Activated effector memory CD4-positive, alpha-beta T cell treated with Interleukin-2 at 50 U/mL for 16 hours (primary cell): ENCODE data around the gene CLEC2L.

Source experiments
- DNase-seq: peaks from one replicate; pipeline ENCODE4 v3.0.0-alpha.2; 2020

Gene CLEC2L

DNA sequence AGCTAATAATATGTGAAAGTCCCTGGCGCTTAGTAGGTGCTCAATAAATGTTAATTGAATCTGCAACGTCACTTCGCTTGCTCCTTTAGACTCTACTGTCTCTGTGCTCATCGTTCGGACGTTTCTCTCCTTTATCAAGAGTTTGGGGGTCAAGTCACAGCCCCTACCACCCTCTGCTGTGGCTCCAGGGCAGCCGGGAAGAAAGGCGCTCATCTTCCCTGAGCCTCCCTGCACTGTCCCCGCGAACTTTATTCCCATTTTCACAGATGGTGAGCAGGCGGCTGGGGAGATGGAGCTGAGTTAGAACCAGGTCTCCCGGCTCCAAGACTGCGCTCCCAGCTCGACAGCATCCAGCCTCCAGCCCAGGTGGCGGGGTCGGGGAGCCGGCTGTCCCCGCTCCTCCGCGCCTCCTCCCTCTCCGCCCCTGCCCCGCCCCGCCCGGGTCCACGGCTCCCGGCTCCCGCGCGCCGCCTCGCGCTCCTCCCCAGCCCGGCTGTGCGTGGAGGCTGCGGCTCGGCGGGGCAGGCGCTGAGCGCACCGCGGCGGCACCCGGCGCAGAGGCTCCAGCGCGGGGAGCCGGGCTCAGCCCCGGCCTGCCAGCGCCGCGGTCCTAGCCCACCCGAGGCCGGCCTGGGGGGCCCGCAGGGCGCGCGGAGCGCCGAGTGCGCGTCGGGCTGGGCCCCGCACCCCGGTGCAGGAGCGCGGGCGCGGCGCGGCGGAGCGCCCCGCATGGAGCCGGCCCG lies at the start of gene CLEC2L:
CLEC2L (plus strand) TSS at position 487 of the 743 bp plus-strand sequence; CDS start at position 730, 243 bp downstream.
- no peak for DNase-seq

- DNase-seq: no peak
Measured at GRCh38 chr7:139476139-139476538, 47.3 kb upstream of the CLEC2L start.

- DNase-seq: no peak
Measured at GRCh38 chr7:139476891-139477290, 46.6 kb upstream of the CLEC2L start.

GRCh38 chr7:139479620-139480019 lies 43.9 kb upstream of the CLEC2L start:
- no peak for DNase-seq

DNA sequence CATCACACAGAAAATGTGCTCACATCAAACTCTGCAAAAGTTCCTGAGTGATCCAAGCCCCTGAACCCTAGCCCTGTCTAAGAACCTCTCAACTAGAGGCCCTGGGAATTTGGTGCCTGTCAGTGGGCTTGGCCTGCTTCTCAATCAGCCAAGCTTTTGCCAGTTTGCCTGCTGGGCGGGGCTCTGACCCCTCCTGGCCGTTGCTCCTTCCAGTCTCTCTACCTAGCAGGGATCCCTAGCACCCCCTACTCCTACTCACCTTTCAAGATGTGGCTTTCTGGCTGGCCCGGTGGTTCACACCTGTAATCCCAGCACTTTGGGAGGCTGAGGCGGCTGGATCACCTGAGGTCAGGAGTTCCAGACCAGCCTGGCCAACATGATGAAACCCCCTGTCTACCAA lies 42.1 kb upstream of the CLEC2L start:
- no peak for DNase-seq

GRCh38 chr7:139482122-139482521 lies 41.4 kb upstream of the CLEC2L start:
- no peak for DNase-seq

GRCh38 chr7:139482662-139483466 lies 40.6 kb upstream of the CLEC2L start:
- DNase-seq: no peak

GRCh38 chr7:139487366-139488080 lies 36.0 kb upstream of the CLEC2L start:
- no peak for DNase-seq

GRCh38 chr7:139488810-139489209 lies 34.7 kb upstream of the CLEC2L start:
- no peak for DNase-seq

- DNase-seq: no peak
Measured at GRCh38 chr7:139490130-139490529, 33.4 kb upstream of the CLEC2L start.

DNA sequence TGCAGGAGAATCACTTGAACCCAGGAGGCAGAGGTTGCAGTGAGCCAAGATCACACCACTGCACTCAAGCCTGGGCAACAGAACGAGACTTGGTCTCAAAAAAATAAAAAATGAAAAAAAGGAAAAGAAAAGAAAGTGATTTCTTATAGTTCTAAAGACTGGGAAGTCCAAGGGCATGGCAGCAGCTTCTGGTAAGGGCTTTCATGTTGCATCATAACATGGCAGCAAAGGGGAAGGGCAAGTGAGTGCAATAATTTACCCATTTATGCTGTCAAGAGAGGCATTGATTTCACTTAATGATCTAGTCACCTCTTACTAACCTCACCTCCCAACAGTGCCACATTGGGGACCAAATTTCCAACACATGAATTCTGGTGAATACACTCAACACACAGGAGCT lies 31.2 kb upstream of the CLEC2L start:
- no peak for DNase-seq

DNA sequence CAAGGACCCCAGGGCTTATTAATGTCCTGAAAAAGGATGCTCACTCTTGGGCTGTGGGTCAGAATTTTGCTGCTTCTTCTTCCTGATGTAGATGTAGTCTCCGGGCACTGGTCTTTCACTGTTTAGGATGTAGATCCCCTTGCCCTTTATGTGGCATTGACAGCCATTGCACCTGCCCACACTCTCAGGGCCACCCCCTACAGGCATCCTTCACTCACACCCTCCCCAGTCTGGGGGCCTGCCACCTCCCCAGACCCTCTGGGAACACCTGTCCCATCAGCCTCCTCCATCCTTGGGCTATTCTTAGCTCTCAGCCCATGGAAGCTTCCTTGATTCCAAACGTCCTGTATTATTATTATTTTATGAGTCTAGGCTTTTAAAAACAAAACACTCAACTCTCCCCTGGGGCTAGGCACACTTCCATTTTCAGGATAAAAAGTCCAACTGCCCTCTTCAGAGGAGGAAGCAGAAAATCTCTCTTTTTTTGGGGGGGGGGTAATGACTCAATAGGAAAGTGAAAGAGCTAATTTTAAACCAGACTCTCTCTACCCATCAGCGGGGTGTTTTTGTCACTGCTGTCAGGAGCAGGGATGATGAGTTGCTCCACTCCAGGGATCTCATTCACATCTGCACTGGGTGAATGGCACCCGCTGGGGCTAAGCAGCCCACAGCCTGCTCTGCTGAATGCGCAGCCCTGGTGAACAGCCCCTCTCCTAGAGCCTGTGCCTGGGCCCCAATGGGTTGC lies 28.5 kb upstream of the CLEC2L start:
- DNase-seq: no peak

DNA sequence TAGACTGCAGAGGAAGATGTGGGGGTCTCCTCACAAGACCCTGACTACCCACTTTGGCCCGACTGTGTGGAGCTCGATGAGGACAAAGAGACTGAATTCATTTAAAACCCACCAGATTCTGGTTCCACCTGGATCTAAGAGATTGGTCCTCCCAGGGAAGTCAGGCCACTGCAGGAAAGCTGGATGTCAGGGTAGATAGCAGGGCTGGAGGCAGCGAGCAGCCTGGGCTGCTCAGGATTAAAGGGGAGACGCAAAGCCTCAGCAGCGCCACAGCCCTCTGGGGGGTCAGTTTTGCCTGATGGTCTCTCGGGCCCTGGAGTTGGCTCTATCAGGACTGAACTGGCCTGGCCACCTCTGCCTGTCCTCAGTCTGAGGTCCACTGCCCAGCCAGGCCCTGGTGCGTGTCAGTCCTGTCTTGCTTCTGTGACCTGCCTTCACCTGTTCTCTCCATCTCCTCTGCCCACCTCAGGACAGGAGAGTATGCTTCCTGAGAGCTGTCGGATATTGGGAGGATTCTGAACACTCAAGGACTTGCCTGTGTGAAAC lies 27.8 kb upstream of the CLEC2L start:
- DNase-seq: no peak

DNA sequence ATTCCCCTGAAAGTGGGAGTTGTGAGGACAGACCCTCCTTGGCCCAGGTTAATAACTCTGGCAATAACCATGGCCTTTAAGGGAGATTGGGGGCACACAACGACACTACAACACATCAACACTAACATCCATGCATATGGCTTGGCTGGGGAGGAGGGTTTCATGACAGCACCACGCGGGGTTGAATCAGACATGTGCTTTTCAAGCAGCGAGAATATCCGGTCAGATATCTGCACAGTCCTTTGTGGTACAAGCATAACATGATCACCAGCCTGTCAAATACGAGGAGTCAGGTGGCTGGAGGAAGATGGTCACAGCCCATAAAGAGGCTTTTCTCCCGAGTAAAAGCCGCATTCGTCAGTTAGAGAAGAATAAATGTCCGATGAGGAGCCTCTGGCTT lies 27.0 kb upstream of the CLEC2L start:
- no peak for DNase-seq

- DNase-seq: no peak
Measured at GRCh38 chr7:139500770-139501138, 22.7 kb upstream of the CLEC2L start.

DNA sequence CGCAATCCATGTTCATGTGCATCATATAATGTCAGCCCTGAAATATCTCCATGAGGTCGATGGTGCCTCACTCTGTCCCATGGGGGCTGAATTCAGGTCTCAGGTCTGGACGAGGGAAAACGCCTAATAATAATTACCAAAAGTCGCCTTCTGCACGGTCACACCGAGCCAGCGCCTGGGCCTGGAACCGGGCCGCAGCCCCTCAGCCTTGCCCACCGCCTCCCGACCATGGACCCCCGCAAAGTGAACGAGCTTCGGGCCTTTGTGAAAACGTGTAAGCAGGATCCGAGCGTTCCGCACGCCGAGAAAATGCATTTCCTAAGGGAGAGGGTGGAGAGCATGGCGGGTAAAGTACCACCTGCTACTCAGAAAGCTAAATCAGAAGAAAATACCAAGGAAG lies 21.3 kb upstream of the CLEC2L start:
- DNase-seq: no peak

DNA sequence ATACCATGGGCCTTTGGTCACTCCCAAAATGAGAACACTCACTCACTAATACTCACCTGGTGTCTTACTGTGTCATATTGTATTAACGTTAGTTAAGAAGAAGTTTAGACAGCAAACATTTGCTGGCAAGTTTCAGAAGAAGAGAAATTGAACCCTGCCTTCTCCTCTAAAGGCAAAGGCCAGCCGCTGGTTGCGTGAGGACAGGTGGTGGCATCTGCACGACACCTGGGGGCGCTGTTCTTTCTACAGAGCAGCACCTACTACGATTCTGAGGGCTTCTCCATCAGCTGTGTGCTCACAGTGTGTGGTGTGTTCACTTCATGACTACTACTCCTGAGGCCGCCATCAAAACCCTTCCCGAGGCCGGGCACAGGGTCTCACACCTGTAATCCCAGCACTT lies 17.9 kb upstream of the CLEC2L start:
- DNase-seq: no peak

- no peak for DNase-seq
Measured at GRCh38 chr7:139509535-139509934, 13.9 kb upstream of the CLEC2L start.

DNA sequence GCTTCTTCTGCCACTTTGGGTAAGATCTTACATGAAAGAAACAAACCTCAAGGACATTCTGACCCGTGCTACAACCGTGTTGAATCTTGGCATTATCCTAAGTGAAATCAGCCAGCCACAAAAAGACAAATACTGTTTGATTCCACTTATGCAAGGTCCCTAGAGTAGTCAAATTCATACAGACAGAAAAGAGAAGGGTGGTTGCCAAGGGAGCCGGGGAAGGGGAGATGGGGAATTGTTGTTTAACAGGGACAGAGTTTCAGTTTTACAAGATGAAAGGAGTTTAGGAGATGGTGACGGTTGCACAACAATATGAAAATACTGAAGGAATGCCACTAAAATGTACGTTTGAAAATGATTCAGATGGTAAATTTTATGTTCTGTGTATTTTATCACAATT lies 12.2 kb upstream of the CLEC2L start:
- no peak for DNase-seq

GRCh38 chr7:139515266-139515665 lies 8.2 kb upstream of the CLEC2L start:
- DNase-seq: no peak

DNA sequence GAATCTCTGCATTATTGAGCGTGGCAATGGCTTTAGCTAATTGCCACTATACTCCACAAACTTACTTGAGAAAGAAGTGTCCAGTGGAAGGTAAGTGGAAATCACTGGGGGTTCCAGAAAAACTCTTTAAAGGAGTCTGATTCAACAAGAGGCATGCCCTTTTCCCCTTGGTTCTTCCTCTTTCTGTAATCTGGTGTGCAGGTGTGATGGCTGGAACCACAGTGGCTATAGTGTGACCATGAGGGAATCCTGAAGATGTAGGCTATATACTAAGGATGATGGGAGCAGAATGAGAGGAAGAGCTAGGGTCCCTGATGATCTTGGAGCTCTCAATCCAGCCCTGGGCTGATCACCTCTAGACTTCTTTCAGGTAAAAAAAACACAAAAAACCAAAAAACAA lies 2.0 kb upstream of the CLEC2L start:
- no peak for DNase-seq

DNA sequence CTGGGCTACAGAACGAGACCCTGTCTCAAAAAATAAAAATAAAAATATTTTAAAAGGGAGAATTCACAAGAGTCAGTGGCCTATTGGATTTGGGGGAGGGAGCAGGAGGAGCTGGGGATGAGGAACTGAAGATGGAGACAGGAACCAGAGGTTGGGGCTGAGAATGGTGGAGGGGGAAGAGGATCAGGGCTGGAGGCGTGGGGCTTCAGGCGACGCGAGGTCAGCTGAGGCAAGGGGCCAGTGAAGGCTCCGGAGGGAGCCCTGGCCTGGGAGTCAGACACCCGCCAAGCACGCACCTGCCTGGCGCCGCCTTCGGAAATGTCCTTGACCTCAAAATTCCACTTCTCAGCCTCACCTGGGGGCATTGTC lies 671 bp upstream of the CLEC2L start:
- no peak for DNase-seq
